ENCODE results near the gene CLEC4M.

Gene CLEC4M

GRCh38 chr19:7762719-7763293 lies at the start of gene CLEC4M:
Gene CLEC4M (plus strand): TSS chr19:7763243. CDS start chr19:7763267, 24 bp downstream.
- DNase-seq: no peak

DNA sequence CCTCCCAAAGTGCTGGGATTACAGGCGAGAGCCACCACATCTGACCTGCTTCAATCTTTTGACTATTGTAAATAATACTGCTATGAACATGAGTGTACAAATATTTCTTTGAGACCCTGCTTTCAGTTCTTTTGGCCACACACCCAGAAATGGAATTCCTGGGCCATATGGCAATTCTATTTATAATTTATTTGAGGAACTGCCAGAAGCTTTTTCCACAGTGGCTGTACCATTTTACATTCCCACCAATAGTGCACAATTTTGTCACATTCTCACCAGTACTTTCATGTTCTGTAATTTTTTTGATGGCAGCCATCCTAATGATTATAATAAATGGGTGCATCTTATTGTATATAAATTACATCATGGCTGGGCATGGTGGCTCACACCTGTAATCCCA lies 47.4 kb upstream of the CLEC4M start:
- no peak for DNase-seq

GRCh38 chr19:7716762-7717161 lies 46.3 kb upstream of the CLEC4M start:
- DNase-seq: no peak

DNA sequence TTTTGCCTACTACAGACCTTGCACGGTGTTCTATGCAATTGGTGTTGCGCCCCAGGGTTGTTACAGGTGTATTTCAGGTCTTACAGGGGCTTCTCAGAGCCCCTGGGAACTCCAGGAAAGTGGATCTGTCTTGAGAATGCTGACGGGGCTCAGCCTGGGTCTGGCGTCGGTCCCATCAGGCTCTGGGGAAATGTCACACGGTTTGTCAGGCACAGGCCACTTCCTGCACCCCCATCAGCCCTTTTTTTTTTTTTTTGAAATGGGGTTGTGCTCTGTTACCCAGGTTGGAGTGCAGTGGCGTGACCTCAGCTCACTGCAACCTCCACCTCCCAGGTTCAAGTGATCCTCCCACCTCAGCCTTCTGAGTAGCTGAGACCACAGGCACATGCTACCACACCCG lies 44.4 kb upstream of the CLEC4M start:
- no peak for DNase-seq

GRCh38 chr19:7720351-7720750 lies 42.7 kb upstream of the CLEC4M start:
- no peak for DNase-seq

- no peak for DNase-seq
Measured at GRCh38 chr19:7722231-7722651, 40.8 kb upstream of the CLEC4M start.

- no peak for DNase-seq
Measured at GRCh38 chr19:7725791-7726190, 37.3 kb upstream of the CLEC4M start.

GRCh38 chr19:7729211-7729610 lies 33.8 kb upstream of the CLEC4M start:
- no peak for DNase-seq

- no peak for DNase-seq
Measured at GRCh38 chr19:7729831-7730285, 33.2 kb upstream of the CLEC4M start.

- DNase-seq: no peak
Measured at GRCh38 chr19:7730286-7731217, 32.5 kb upstream of the CLEC4M start.

DNA sequence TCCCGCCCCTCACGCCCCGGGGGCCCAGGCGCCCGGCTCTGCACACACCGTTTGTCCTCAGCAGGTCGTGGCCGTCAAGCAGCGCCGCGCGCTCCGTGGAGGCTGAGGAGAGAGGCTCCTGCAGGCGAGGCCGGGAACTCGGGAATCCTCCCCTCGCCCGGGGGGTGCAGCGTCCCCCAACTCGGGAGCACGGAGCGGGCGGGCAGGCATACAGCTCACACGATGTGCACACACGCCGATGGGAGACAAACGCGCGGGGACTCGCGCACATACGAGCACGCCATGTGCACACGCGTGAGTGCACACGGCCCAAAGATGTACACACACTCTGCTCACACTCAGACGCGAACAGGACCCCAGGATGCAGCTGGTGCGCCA lies 31.8 kb upstream of the CLEC4M start:
- no peak for DNase-seq

GRCh38 chr19:7731615-7732014 lies 31.4 kb upstream of the CLEC4M start:
- no peak for DNase-seq

DNA sequence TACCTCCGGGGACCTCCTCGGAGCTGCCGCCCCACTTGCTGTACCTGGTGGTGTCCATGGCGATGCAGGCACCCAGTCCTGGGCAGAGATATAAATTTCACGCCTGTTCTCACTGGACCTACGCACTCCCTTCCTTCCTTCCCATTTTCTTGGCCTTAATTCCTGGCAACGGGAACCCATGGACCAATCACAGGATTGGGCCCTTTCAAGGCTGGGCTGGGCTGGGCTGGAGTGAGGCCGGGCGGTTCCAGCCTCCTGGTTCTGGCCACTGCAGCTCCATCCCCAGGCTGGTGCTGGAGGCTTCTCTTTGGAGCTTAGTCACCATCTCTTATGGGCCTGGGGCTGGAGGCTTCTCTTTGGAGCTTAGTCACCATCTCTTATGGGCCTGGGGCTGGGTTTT lies 31.0 kb upstream of the CLEC4M start, which contains the start of gene CLEC4G:
Gene CLEC4G, minus strand, starts transcription at position 66 of the 400 bp plus-strand sequence. Its CDS starts 8 bp downstream, at position 58.
- DNase-seq: no peak

DNA sequence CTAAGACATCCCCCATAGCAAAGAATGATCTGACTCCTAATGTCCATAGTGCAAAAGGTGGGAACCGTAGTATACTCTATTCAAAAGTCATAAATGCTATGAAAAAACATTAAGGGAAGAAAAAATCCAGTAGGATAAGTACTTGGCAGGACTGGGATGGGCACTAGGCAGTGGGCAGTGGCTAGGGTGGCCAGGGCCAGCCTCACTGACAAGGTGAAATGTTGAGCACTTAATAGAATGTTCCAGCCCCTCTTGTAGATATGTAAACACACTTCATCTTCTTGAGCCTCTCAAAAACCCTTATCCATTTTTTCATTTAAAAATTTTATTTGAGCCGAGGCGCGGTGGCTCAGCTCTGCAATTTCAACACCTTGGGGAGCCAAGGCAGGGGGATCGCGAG lies 29.7 kb upstream of the CLEC4M start:
- no peak for DNase-seq

DNA sequence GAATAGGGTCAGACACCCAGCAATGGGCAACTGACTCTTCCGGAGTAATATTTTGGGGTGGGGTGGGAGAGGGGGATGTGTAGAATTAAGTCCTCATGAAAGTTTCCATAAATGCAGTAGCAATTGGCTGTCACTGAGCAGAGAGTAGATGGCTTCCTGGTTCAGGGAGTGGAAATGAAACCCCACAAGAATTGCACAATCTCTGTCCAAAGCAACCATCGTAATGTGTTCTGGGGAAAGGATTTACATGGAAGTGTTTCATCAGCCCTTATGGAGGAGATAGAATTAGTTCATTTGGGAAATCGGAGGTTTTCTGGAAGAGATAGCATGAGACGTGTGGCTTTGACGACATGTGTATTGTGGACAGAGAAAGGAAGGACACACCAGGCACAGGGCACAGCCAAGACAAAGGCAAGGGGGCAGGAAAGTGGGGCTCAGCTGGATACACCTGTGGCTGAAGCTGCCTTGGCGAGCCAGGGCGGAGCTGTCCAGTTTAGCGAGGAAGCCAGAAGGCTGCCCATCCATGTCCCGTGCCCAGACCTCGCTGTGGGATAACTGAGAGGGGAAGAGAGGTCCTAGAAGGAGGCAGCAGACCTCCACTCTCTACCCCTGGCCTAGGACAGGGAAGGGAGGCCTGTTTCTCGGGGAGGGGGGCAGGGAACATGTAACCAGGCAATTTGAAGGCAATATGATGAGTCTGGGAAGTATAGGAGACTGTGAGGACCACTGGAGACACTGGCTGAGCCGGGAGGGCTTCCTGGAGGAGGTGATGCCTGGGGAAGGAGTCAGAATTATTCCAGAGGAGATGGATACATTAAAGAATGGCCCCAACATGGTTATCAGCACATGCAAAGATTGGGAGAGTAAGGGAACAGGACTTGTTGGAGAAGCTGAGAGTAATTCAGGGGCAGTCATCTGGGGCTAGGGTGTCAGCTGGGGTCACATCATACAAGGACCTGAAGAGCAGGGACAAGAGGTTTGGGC lies 28.5 kb upstream of the CLEC4M start:
- DNase-seq: no peak

DNA sequence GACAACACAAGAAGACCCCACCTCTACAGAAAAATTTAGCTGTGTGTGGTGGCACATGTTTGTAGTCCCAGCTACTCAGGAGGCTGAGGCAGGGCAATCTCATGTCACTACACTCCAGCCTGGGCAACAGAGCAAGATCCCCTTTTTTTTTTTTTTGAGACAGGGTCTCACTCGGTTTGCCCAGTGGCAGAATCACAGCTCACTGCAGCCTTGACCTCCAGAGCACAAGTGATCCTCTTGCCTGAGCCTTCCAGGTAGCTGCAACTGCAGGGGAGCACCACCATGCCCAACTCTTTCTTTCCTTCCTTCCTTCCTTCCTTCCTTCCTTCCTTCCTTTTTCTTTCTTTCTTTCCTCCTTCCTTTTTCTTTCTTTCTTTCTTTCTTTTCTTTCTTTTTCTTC lies 26.9 kb upstream of the CLEC4M start:
- DNase-seq: no peak

DNA sequence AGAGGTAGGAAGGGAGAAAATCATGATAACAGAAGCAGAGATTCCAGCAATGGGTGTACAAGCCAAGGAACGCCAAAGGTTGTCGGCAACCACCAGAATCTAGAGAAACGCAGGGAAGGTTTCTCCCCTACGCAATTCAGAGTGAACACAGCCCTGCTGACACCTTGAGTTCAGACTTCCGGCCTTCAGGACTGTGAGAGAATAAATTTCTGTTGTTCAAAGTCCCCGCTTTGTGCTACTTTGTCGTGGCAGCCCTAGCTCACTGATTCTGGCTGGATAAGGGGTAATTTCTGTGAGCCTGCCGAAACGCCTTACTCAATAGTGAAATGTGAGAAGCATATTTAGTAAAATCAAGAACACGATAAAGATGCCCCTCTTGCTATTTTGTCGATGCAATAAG lies 25.8 kb upstream of the CLEC4M start:
- DNase-seq: no peak

DNA sequence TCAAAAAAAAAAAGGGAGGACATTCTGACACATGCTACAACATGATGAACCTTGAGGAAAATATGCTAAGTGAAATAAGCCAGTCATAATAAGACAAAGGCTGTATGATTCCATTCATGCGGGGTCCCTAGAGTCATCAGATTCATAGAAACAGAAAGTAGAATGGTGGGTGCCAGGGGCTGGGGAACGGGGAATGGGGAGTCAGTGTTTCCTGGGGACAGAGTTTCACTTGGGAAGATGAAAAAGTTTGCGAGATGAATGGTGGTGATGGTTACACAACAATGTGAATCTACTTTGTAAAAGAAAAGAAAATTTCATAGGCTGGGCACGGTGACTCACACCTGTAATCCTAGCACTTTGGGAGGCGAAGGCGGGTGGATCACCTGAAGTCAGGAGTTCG lies 25.0 kb upstream of the CLEC4M start:
- DNase-seq: peak; percentile 56

GRCh38 chr19:7739211-7739755 lies 23.8 kb upstream of the CLEC4M start:
- no peak for DNase-seq

DNA sequence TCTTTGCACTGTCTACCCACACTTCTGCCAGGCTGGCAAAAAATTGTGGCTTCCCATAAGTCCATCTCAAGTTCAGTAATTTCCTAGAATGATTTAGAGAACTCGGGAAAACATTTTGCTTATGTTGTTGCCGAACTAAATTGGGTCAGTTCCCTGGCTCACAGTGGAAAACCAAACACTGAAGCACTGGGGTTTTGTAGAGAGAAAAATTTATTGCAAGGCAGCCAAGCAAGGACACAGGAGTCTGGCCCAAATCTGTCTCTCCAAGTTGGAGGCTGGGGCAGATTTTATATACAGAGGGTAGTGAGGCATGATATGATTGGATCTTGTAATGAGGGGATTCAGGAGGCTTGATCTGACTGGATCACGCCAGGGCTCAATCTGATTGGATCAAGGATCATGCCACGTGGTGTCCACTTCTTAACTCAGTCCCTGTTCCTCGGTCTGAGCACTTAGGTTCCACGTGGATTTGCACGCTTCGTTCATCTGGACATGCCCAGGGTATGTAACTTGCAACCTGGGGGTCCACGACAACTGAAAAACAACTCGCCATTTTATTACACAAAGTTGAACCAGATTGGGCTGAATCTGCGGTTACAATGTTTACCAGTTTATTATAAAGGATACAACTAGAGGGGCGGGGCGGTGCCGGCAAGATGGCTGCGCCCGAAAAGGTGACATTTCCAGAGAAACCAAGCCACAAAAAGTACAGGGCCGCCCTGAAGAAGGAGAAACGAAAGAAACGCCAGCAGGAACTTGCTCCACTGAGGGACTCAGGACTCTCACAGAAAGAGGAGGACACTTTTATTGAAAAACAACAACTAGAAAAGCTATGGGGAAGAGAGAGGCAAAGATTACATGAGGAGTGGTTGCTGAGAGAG lies 23.0 kb upstream of the CLEC4M start:
- DNase-seq: no peak

- no peak for DNase-seq
Measured at GRCh38 chr19:7740682-7741054, 22.4 kb upstream of the CLEC4M start.

DNA sequence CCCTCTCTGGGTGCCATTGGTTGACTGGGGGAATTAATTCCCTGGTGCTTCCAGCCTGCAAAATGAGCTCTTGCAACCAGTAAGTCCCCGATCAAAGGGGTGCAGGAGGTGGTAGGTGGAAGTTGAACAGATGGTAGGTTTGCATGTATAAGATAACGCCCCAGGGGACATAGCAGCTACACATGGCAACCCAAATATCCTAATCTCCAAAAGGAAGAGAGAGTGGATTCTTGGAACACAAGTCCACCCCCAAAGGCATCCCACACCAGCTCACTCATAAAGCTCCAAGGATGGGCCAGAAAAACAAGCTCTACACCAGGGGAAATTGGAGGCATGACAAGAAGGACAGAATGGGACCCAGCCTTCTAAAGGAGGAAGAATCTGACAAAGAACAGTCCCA lies 20.5 kb upstream of the CLEC4M start:
- no peak for DNase-seq
